Measurements from ENCODE around the gene LRP2.

GRCh38 chr2:169344736-169345485 lies 17.4 kb downstream of the LRP2 start:
- TF ChIP-seq, protein P1, sequence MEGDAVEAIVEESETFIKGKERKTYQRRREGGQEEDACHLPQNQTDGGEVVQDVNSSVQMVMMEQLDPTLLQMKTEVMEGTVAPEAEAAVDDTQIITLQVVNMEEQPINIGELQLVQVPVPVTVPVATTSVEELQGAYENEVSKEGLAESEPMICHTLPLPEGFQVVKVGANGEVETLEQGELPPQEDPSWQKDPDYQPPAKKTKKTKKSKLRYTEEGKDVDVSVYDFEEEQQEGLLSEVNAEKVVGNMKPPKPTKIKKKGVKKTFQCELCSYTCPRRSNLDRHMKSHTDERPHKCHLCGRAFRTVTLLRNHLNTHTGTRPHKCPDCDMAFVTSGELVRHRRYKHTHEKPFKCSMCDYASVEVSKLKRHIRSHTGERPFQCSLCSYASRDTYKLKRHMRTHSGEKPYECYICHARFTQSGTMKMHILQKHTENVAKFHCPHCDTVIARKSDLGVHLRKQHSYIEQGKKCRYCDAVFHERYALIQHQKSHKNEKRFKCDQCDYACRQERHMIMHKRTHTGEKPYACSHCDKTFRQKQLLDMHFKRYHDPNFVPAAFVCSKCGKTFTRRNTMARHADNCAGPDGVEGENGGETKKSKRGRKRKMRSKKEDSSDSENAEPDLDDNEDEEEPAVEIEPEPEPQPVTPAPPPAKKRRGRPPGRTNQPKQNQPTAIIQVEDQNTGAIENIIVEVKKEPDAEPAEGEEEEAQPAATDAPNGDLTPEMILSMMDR (IDR thresholded peaks at IDR 0.05 in 4 of 5, conservative IDR thresholded peaks at IDR 0.05 in 1 of 5) = no peak
- TF ChIP-seq POLR2A (IDR thresholded peaks at IDR 0.05) = no peak
